OCI-M2 (cell line): ENCODE data around the gene TSHR.

Experiments used
- DNase-seq: peaks from one replicate; lab custom pipeline; 2025; ENCODE audit not compliant: unreplicated experiment; lab: John Stamatoyannopoulos, UW

TSHR gene

DNA sequence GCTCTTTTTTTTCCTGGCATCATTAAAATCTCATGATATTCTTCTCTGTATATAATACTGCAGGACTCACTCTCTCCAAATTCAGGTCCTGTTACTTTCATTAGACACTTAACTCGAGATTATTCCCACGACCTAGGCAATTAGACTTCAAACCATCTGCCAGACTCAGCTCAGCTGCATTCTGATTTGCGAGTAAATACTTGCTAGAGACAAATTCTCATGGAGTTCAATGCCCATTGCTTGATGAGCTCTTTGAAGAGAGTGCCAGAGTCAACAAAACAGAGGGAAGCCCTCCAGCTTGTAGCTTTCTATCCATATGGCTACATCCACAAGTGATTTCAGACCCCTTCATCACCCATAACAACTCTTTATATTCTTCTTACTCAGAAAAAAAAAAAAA is 177.0 kb downstream of the TSHR start:
- no peak for DNase-seq

DNA sequence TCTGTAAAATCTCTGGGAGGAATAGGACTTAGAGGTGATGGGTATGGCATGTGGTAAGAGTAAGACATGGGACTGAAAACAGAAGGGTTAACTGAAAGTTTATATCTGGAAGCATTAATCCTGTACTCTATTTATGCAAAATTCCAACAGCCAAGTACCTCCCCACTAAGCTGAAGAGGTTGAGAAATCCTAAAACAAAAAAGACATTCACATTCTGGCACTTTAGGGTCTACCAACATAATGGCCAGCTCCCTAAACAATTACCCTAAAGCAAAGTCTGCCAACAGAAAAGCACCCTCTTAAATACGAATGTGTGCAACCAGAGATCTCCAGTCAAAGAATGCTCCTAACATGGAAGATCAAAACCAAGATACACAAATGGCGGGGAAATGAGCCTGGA is 178.0 kb downstream of the TSHR start:
- no peak for DNase-seq

DNA sequence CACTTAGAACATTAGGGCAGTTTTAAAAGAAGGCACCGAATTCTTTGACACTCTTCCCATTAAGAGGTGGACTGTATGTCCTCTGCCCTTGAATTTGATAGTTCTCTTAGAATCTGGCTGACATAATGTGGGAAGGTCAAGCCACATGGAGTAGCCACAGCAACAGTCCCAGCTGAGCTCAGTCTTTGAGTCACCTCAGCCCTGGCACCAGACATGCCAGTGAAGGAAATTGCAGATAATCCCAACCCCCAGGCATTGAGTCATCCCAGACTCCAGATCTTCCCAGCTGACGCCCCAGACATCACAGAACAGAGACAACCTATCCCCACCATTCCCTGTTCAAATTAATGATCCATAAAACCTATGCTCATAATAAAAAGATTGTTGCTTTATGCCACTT is 181.9 kb downstream of the TSHR start:
- DNase-seq = no peak

DNA sequence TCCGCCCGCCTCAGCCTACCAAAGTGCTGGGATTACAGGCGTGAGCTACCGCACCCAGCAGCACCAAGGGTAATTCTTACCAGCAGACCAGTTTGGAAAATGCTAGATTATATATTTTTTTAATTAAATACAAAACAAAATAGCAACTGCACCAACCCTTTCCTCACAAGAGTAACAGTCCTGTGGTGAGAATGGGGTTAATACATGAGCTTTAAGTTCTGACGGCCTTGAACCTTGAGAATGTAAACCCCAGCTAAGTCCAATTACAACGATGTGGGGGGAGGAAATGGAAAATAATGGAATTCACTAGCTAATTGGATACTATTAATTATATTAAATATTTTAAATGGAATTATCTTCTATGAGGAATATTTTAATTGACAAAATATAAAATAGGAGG is 183.0 kb downstream of the TSHR start:
- no peak for DNase-seq

DNA sequence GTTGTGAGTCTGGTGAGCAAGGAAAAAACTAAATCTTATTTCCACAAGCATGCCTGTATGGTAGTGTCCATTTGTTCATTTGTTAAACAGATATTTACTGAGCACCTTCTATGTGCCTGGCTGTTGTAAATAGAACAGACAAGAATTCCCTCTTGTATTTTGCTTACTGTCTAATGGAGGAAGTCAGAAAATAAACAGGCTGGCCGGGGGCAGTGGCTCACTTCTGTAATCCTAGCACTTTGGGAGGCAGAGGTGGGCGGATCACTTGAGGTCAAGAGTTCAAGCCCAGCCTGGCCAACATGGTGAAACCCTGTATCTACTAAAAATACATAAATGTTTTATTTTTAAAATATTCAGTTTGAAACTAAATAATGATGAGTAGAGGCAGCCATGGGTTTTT is 186.0 kb downstream of the TSHR start:
- no peak for DNase-seq

DNA sequence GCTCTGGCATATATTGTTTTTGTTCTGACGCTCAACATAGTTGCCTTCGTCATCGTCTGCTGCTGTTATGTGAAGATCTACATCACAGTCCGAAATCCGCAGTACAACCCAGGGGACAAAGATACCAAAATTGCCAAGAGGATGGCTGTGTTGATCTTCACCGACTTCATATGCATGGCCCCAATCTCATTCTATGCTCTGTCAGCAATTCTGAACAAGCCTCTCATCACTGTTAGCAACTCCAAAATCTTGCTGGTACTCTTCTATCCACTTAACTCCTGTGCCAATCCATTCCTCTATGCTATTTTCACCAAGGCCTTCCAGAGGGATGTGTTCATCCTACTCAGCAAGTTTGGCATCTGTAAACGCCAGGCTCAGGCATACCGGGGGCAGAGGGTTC is 188.4 kb downstream of the TSHR start:
- no peak for DNase-seq

DNA sequence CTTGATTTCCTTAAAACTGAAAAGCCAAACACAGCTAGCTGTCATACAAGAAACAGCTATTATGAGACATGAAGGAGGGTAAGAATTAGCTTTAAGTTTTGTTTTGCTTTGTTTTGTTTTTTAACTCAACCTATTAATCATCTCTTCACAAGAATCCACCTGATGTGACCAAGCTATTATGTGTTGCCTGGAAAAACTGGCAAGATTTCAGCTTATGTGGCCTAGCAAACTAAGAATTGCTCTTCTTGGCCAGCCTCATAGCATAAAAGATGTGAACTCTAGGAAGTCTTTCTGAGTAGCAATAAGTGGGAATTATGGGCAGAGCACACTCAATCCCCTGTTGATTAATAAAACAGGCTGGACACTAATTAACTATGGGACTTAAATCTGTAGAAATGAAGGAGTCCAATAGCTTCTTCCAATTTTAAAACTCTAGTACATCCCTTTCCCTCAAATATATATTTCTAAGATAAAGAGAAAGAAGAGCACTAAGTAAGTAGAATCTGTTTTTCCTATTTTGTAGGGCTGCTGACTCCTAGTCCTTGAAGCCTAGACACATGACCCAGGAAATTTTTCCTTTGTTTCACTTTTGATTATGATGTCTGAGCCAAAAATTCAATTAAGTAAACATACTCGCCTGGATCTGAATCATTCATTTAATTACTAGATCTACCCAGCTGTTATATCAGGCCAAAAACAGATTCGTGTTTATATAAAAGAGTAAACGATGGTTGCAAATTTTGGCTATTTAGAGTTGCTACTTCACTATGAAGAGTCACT is 189.6 kb downstream of the TSHR start:
- DNase-seq = no peak

DNA sequence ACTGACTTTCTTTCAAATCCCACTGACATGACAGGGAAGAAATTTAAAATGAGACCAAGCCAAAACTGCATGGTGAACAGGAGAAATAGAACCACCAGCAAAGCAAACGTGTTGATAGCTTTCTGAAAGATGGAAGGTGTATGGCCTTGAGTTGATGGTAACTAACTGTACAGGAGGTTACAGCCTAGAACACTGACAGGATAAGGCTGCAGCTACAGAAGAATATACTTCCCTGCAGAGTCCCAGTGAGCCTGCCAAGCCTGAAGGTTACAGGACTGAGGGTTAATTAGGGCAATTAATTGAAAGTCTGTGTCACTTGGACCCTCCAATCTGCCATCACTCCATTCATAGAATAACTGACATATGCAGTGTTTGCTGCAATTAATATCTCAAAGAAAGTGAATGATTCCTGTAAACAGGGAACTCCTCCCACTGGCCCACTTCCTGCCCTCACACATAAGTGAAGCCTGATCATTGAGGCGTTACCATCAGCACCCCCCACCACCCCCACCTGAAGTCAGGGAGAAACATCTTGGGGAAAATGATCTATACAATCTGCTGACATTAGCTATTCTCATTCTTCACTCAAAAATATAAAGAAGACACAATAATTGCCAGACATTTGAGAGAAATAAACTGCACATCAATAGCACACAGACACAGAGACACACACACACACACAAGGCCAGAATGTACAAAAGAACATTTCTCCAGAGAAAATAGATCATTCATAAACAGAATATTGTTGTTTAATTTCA is 191.9 kb downstream of the TSHR start:
- DNase-seq = no peak

DNA sequence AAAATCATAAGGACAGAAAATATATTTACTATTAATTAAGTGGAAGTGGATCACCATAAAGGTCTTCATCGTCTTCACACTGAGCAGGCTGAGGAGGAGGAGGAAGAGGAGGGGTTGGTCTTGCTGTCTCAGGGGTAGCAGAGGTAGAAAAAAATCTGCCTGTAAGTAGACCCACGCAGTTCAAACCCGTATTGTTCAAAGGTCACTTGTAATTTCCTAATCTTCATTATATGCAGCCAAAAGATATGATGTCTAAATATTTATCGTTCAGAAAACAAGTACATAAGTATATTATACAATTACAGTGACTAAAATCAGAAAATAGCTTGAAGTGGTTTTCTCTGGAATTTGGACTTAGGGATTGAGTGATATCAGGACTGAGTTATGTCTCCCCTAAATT is 193.2 kb downstream of the TSHR start:
- no peak for DNase-seq

DNA sequence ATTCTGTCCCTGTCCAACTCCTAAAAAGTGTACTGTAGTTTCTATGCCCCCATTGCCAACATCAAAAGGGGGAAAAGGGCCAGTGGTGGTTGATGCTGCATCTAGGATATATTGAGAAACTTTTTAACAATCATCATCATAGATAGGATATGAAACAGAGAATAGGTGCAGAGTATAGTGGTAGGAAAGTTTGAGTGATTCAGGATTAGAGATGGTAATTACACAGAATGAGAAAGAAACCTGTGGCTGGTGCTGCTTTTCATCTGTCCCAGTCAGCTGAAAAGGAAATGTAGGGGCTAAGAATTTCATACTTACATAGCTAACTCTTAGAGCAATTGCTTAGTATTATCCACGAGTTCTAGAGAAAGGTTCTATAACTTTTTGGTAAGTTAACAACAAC is 197.8 kb downstream of the TSHR start:
- no peak for DNase-seq

DNA sequence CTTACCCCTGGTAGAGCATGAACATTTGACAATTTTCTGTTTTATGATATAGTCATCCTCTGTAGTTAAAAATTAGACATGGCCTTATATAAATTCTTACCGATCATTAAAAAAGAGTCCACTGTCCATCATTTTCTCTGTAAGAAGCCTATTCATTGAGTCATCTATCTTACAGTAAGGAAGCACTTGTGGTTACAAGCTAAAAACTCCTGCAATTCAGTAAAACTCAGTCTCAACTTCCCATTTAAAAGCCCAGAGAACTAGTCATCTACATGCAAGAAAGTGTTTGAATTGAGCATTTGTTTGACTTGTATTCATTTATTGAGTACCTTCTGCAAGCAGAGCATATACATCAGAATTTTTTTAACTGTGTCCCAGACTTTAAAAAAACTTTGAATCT is 202.0 kb downstream of the TSHR start:
- DNase-seq = no peak

DNA sequence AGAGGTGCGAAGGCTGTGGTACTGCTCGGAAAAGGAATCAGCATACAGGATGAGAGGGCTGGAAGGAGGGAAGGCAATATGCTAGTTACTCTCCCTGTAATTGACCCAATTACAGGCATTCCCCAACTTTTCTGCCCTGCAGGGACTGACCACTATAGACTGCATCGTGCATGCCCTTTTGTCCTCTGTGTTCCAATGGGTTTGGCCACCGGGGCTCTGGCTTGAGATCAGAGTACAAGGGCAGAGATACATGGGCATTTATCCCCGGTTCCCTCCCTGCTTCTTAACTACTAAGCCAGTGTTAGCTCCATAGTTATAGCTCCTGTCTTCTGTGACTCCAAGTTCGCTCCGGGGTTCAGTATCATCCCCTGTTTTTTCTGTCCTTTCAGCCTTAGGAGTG is 205.7 kb downstream of the TSHR start:
- DNase-seq = no peak

DNA sequence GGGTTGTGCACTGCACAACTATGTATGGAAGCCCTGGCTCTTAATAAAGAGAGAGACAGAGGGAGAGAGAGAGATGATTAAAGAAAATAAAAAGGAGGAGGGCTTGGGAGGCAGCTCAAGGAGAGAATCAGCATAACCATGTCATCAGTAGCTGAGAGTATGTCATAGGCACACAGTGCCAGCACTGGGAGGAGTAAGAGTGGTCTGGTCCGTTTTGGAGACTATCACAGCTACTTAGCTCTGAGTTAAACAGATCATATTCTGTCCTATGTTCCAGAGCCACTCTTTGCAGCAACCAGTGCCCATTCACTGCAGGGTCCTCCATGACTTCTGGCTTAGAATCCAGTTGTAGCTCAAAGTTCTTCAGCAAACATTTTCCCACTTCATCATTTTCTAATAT is 206.3 kb downstream of the TSHR start:
- no peak for DNase-seq

DNA sequence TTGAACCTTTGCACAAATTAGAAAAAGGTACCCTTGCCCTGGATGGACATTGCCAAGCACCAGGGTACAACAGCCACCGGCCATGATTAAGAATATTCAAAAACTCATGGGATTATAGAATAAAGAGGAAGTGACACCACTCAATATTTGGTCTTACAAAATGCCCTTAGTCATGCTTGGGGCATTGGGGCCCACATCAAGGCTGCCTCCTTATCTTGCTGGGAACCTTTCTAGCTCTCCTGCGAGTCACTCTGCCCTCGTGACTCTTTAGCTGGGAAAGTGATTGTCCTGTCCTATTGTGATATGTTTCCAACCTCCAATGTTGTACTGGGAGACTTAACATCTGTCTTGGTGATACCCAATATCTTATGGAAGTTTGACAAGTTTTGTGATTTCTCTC is 207.5 kb downstream of the TSHR start:
- DNase-seq = peak; percentile 22

DNA sequence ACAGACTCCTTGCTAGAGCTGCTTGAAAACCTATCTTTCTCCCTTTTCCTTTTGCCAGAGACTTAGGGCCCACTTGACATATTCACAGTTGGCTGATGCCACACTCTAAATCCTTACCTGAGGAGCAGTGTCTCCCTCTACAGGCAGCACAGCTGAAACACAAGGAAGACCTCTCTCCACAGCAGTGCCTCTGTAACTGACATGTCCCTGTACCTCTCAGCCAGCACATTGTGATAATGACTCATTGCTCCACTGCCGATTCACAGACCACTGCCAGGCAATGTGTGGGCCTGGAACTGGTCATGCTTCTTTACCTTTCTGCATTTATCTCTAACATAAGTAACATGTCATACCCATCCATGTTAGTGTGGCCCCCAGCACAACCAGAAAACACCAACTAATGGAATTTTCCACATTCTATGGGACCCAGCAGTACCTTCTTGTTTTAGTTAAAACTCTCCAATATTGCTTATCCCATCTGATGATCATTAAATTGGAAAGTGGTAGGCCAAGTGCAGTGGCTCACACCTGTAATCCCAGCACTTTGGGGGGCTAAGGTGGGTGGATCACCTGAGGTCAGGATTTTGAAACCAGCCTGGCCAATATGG is 208.8 kb downstream of the TSHR start:
- peak; percentile 17 for DNase-seq

DNA sequence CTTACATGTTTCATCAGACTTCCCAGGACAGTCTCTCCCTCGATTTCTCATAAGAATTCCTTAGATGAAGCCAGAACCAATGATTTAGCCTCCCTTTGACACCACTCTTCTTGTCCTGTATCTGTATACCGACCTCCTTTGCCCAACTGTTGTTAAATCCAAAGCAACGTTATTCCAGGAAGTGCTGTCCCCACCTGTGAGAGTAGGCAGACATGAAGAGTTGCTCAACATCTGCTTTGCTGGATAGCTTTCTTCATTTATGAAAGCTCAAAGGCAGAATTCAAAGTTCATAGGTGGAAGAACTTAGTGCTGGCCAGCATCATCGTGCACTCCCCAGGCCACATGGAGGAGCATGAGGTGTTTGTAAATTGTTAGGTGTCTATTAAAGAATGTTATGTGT is 209.8 kb downstream of the TSHR start:
- DNase-seq = no peak

DNA sequence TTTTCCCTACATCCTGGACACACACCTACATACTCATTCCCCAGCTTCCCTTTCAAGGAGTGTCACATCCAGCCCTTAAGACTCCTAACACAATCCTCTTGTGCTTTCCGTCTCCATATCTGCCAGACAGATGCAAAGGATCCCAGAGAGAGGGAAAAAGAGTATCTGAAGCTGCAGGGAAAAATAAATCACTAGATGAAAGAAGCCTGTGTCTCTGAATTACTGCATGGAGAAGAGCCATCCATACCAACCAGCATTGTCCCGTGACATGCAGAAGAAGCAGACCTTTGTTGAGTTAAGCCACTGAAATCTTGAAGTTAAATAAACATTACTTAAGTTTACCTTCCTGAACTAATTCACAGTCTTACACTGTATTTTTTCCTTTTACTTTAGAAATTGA is 210.7 kb downstream of the TSHR start:
- no peak for DNase-seq

DNA sequence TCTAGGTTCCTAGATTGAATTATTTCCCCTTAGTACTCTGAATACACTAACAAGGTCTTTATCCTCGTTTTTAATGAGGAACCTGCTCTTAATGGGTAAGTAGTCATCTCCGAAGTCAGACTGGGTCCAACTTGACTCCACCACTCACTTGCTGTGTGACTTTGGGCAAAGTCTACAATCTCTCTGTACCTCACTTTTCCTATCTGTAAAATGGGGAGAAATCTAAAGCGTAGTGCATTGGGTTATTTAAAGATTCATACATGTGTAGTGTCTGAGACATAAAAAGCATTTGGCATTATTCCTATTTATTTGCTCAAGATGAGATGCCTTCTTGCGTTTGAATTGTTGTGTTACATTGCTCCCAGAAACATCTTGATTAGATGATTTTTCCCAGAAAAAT is 213.8 kb downstream of the TSHR start:
- no peak for DNase-seq

DNA sequence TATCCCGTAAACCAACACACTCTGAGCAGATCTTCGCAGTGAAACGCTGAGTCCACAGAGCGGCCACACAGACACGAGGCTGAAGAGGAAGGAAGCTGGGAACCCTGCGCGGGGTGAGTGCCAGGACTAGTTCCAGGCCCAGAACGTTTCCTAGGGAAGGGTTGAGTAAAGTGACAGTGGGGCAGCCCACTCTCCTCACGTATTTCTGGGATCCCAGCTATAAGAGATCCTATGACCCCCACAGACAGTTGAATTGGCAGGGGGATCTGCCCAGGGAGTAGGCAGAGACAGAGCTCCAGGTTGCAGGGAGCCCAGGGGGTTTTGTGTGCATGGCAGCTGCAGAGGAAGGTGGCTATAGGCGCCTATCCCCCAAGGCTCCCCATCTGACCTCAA is 214.3 kb downstream of the TSHR start:
- DNase-seq = peak; percentile 36

DNA sequence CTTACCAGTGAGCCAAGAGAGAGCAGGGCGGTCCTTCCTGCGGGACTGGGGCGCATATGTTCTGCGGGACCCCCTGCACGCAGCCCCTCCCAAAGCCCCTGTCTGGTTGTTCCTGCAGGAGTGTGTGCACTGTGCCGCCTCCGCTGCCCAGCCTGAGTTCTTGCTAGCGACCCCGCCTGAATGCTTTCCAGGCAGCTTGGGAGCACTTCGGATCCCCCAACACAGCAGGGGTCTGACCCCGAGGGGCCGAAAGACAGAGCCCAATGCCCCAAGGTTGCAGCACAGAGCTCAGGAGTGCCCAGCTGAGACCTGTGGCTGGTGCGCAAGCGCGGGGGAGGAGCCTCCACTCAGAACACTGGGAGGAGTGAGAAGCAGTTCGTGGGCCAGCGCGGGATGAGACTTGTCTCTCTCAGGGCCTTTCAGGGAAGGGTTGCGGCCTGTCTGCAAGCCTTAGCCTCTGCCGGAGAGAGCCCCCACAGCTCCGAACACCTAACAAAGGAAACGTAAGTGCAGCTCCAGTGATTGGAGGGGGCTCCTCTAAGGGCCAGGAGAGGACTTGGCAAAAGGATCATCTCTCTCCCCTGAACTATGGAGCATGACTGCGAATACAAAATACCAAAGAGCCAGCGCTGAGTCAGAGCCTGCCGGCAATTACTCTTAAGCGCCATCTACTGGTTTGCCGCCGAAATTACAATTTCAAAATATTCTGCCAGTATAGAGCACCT is 214.8 kb downstream of the TSHR start:
- peak; percentile 94 for DNase-seq

DNA sequence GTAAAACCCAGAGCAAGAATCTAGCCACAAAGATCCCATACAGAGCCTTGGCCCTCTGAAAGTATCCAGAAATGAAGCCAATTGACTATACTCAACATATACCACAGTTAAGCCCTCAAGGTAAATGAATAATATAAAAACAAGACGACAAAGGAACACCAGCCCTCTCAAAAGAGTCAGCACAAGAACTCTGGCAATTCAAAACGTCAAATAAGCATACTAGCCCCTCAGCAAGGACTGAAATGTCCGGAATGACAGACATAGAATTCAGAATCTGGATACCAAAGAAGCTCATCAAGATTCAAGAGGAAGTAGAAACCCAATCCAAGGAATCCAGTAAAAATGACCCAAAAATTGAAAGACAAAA is 215.4 kb downstream of the TSHR start:
- DNase-seq = no peak

DNA sequence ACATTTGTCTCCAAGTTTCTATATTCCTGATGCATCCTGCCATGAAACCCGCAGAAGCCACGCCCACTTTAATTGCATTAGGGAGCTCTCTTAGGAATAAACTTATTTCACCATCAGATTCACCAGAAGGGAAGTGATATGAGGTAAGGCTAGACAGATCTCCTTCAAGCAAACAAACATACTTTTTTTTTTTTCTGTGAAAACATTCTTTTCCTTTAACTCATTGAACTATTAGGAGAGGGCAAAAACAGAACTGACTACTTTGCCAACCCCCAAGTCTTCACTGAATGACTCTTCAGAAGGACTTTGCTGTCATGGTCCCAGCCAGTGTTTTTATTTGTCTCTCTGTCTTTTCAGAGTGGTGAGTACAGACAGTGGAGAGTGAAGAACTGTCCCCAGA is 216.9 kb downstream of the TSHR start:
- DNase-seq = no peak
